MM.1S (cell line): ENCODE measurements around the gene CCKAR.

Source experiments
- EZH2 ChIP-seq: fragments of 300-600 bp; sonication (generic); optimal IDR thresholded peaks from 2 replicates; pipeline ENCODE3; 2017; ENCODE audit warnings: low read depth, mild to moderate bottlenecking, antibody characterized with exemption, low read length, mixed read lengths
- TF ChIP-seq, protein P1 (sequence below): fragments of 300-600 bp; sonication (generic); IDR thresholded peaks from 2 replicates; pipeline ENCODE4 v1.5.1; 2016; ENCODE audit warnings: antibody characterized with exemption, low read length, mixed read lengths

GRCh38 chr4:26474551-26474950 lies 15.7 kb downstream of the CCKAR start:
- TF ChIP-seq, protein P1, sequence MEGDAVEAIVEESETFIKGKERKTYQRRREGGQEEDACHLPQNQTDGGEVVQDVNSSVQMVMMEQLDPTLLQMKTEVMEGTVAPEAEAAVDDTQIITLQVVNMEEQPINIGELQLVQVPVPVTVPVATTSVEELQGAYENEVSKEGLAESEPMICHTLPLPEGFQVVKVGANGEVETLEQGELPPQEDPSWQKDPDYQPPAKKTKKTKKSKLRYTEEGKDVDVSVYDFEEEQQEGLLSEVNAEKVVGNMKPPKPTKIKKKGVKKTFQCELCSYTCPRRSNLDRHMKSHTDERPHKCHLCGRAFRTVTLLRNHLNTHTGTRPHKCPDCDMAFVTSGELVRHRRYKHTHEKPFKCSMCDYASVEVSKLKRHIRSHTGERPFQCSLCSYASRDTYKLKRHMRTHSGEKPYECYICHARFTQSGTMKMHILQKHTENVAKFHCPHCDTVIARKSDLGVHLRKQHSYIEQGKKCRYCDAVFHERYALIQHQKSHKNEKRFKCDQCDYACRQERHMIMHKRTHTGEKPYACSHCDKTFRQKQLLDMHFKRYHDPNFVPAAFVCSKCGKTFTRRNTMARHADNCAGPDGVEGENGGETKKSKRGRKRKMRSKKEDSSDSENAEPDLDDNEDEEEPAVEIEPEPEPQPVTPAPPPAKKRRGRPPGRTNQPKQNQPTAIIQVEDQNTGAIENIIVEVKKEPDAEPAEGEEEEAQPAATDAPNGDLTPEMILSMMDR, result no peak
- TF ChIP-seq EZH2, result no peak
